NCI-H2107 (cell line): Measurements from ENCODE around the gene PRPF38A.

Source experiments
- DNase-seq: peaks from one replicate; lab custom pipeline; 2025; lab: John Stamatoyannopoulos, UW

PRPF38A gene

GRCh38 chr1:52461821-52462220 is 57.4 kb downstream of the PRPF38A start:
- no peak for DNase-seq

GRCh38 chr1:52463891-52464290 is 59.5 kb downstream of the PRPF38A start:
- DNase-seq = no peak

- DNase-seq = no peak
These were observed 64.7 kb downstream of the PRPF38A start for GRCh38 chr1:52469108-52469507.
